Kasumi-1 (cell line): Measurements from ENCODE around the gene BOLA1.
A peak's percentile ranks its signal among the peaks of the same experiment; 100 is the strongest.
"Not testable (repeated sequence)": the region's sequence is repeated elsewhere in the genome, so short reads cannot be mapped to it uniquely, and the experiment has no call there.

Source experiments
- DNase-seq, 2 experiments: peaks; one replicate each; lab custom pipeline; 2025; lab: John Stamatoyannopoulos, UW

Gene BOLA1

DNA sequence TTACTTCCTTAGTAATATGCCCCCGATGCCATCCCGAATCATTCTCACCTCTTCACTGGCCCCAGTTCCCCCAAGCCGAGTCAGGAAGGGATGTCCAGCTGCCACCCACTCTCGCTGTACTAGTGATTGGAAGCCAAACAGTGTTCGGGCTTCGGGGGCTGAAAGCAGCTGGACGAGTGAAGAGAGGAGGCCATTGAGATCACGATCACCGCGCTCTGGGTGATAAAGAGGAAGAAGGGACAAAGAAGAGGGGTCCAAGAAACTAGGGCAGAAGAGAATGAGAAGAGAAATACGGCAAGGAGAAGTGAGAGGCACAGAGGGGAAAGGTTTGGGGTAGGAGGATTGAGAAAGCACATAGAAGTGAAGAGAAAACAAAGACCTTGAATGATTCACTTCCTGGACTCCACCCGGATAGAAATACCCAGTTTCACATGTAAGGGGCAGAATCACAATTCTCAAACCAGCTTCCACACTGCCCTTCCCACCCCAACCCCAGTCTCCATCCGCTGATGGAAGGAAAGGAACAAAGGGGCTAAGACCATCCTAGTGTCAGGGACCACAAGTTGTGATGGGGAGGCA lies 31.9 kb downstream of the BOLA1 start:
- no peak for DNase-seq

DNA sequence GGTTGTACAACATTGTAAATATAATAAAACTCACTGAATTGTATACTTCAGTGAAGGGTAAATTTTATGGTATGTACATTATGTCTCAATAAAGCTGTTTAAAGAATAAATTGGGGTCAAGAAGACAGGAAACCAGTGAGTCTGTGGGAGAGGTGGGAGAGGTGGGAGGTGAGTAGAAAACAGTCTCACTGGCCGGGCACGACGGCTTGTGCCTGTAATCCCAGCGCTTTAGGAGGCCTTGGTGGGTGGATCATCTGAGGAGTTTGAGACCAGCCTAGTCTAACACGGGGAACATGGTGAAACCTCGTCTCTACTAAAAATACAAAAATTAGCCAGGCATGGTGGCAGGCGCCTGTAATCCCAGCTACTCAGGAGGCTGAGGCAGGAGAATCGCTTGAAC lies 33.1 kb downstream of the BOLA1 start:
- no peak for DNase-seq

DNA sequence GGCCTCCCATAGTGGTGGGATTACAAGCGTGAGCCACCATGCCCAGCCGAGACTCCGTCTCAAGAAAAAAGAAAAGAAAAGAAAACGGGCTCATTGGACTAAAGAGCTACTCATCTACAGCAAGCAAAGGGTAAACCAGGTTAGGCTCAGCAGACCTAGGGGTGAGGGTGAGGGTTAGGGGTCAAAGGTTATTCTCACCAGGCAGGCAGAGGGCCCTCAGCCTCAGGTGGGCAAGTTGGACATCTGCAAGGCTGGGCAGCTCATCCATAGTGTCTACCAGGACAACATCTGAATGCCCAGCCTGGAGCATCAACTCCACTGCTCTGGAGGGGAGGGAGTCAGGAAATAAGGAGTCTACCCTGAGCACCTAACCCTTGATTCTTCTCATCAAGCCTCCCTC lies 33.8 kb downstream of the BOLA1 start:
- no peak for DNase-seq

DNA sequence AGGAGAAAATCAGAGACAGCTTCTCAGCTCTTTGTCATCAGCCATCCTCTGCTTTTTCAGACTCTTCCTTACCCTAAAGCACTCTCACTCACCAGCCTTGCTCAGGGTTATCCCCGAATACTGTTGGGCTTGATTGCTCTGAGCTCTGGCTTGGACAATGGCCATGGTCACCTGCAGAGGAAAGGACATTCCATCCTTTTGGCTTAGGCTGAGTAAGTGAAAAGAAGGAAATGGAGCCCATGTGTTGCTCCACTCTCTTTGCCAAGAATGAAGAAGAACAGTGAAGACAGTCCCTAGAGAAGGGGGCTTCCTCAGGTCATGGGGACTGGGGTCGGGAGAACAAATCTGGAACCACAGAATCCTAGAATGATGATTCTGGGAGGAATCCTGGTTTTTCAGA lies 35.0 kb downstream of the BOLA1 start:
- no peak for DNase-seq

DNA sequence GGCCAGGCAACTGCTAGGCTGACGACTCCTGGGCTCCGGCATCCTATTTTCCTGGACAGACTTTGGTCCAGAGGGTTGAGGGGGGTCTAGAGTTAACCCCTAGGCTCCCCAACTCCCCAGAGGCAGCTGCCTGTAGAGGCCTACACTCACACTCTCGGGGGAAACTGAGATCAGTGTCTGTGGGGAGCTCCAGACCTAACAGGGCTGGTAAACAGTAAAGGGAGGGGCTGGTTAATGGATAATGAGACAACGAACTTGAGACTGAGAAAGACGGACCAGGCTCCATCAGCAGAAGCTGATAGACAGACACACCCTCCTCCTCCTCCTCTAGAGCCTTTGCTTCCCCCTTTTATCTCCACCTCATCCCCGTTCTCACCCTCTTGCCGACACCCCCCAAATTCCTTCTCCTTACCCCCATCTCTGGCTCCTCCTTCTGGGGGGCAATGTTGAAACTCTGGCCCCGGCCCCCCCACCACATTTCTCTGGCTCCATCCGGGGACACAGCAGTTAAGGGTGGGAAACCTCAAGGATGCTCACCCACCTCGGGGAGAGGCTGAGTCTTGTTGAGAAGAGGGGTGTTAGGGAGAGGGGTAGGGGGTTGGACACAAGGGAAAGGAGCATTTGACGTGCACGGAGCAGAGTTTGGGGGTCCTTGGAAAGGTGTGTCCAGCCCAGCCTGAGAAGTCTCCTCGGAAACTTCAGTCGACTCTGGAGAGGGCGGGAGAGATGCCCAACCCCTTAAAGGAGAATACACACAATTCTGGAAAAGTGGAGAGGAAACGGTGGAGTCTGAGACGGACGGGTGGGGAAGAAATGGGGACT lies 37.0 kb downstream of the BOLA1 start, which contains the start of gene MTMR11:
Gene MTMR11, minus strand, starts transcription at position 710 of the 822 bp plus-strand sequence. Its CDS starts 232 bp downstream, at position 478.
- no peak for DNase-seq

DNA sequence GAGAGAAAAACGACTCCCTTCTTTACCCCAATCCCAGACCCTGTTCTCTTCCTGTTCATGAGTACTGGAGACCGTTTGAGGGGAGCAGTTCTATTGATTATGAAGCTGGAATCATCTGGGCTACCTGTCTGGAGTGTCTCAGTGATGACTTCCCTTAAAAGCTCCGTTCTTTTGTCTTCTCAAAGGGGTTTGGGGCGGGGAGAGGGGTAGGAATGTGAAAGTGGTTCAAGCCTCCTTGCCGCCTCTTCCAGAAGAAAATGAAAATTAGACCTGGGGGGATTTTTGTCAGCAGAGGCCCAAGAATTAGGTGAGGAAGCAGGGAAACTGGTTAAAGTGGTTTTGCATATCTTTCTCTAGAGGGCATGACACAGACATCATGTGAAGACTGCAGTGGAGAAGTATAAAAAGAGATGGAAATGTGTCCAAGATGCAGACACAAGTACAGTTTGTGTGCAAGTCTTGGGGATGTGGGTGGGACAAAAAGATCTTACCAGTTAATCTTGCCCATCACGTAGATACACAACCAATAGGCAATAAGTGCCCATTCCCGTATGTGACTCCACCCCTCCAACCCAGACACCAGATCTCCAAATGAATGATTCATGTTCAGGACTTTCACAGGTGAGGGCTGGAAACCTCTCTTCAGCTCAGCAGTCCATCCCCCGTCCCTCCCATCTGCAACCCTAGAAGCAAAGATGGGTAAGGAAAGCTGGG lies 37.8 kb downstream of the BOLA1 start:
- no peak for DNase-seq

DNA sequence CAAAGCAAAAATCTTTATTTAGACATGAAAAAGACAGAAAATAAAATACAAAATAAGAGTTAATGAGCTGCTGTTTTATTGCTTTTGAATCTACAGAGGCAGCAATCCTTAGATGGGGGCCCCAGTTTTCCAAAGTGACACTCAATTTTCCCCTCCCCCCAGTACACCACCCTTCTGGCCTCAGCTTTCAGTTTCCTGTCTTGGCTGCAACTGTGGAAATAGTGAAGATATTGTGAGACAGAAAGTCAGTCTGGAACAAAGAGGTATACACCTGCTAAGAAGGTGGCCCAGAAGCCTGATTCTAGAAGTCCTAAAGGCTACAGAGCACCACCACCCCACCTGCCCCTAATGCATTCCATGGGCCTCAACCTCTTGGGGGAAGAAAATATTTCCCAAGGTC lies 38.4 kb downstream of the BOLA1 start:
- peak; percentile 17 to 29 for DNase-seq

DNA sequence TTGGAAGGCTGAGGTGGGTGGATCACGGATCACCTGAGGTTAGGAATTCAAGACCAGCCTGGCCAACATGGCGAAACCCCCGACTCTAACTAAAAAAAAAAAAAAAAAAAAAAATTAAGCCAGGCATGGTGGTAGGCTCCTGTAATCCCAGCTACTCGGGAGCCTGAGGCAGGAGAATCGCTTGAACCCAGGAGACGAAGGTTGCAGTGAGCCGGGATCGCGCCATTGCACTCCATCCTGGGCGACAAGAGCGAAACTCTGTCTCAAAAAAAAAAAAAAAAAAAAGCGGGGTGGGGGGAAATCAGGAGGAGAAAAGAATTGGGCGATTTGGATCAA lies 39.3 kb downstream of the BOLA1 start:
- DNase-seq: not testable (repeated sequence)

DNA sequence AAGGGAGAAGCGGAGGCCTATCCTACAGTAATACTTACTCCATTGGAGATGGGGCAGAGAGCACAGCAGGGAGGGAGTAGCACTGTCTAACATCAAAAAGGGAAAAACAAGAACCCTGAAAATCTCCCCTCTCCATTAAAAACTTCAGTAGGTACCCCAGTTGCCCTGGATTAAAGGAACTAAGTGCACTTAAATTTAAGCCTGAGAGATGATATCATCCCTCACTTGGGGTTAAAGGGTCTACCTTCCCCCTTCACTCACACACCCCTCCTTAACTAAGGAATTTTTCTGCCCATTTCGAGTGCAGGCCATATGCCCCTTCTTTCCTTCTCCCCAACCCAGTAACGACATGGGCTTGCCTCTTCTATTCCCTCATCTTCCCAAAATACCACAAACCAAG lies 41.1 kb downstream of the BOLA1 start:
- DNase-seq: no peak

DNA sequence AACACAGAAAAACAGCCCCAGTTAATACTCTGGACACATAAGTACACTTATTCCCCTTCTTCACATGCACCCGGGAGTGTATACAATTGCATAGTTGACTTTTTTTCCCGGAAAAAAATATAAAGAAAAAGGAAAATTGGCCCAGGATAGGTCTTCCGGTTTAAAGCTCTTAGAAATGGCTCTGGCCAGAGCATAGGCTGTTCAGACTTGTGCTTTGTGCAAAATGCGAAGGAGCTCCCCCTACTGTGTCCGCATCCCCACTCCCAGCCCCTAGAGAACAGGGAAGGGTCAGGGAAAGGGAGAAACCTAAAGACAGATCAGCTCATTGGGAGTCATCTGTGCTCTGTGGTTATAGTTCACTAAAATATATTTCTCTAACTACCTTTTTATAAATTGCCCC lies 42.8 kb downstream of the BOLA1 start:
- DNase-seq: peak in 1 of 2 experiments; percentile 29

DNA sequence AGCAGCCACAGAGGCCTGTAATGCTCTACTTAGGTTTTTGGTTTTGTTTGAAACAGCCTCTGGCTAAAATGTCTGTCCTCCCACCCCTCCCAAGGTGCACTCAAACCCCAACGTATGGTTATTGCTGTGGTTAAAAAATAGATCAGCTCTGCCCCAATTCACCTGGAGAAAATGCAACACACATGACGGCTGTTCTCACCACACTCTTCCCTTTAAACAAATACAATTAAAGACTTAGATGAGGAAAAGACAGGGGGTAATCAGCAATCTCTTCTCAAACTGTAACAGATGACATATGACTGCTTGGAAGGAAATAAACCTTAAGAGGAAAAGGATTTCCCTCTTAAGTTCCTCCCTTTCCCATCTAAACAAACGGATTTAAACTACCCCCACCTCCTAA lies 43.5 kb downstream of the BOLA1 start:
- DNase-seq: no peak

DNA sequence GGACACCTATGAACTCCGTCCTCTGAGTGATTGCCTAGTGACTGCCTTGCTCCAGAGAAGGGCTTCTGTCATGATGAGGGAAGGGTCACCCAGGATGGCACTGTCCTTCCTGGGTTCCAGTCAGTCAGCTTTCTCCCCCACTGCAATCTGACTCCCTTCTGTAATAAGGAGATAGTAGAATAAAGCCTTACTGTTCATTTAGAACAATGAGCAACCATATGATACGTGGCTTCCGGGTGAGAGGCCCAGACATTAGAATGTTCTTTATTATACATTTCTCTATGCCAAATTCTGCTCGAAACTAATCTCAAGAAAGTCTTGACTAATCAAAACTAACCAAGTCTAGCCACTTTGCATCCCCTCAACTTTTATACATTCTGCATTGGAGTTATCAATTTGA lies 45.8 kb downstream of the BOLA1 start:
- DNase-seq: no peak

DNA sequence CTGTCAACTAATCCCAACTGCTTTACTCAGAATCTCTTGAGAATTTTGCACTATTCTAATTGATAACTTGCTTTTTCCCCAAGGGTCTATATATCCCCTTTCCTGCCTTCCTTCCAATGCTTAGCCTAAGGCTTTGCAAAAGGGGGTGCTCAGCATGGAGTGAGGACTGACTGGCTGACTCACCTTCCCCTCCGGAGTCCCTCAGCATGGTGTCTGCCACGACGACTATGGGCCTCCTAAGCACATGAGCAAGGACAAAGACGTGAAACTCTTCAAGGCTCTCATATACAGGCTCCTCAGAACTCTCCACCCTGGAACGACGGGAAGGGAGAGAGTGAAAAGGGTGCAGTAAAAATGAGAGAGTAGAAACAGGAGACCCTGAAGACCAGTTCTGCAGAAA lies 50.5 kb downstream of the BOLA1 start:
- no peak for DNase-seq
